ENCODE results near the gene KDM6A. TPM values are rescaled to one million over a fixed set of nuclear protein-coding genes. Genes with fewer than 3 reads are reported as not detected.

KDM6A gene
- total RNA-seq, 1 experiment from 2014 or later, result 42.8 TPM

DNA sequence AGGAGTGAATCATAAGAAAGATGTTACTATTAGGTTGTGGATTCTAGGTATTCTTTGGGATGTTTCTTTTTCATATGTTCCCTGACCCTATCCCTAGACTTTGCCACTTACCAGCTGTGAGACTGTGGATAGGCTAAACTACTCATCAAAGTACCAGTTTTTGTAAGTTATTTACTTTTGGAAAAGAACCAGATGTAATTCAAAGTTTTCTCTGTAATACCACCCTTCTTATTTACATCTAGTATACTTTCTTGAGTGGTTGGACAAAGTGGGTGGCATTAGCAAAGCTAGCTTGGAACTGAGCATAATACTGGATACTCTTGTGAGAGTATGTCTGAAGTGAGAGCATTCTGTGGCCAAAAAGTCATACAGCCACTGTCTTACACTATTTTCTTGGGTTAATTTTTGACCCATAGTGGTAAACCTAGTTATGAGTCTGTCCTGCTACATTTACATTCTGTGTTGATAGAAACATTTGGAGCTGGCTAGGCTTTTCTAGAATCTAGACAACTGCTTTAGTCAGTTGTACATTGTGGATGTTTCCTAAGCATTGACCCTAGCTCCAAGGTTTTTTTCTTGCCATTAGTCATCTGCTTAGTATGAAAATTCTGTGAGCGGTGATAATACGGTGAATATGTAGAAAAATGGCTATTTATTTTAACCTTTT, 41.7 kb downstream of the KDM6A start:
- Histone ChIP-seq H3K9ac (ENCODE audit: extremely low read depth, insufficient read length, low read length) (no peak overlapping the region), H3K27ac (ENCODE audit: insufficient read length, low read depth, low read length) (no peak overlapping the region), H3K79me1 (ENCODE audit: insufficient read depth, low read depth, low read length, poor library complexity, severe bottlenecking) (no peaks in the 10 kb centered on the region), H3K23me2 (ENCODE audit: insufficient read length, low read depth, low read length, poor library complexity, severe bottlenecking) (no peaks in the 10 kb centered on the region), H2BK120ac (ENCODE audit: low read depth, low read length, poor library complexity, severe bottlenecking) (no peak overlapping the region), H2BK20ac (ENCODE audit: low read depth, low read length, poor library complexity, severe bottlenecking) (no peak overlapping the region), H4K91ac (ENCODE audit: insufficient read length, low read depth, low read length) (no peak overlapping the region), H3K4me2 (ENCODE audit: insufficient read depth, insufficient read length, low read length) (no peak overlapping the region), H3K14ac (ENCODE audit: insufficient read depth, low read length) (no peak overlapping the region), H3T11ph (ENCODE audit: low read length) (no peak overlapping the region), H2AFZ (ENCODE audit: low read length) (no peak overlapping the region), H3K56ac (ENCODE audit: insufficient read length, low read depth, low read length) (no peak overlapping the region), H3K4ac (ENCODE audit: low read depth, low read length) (no peak overlapping the region), H3K4me1 (ENCODE audit: insufficient read depth, low read length) (no peaks in the 10 kb centered on the region), H2BK15ac (ENCODE audit: low read depth, low read length) (no peak overlapping the region), H4K5ac (ENCODE audit: insufficient read length, low read depth, low read length) (no peak overlapping the region), H4K20me1 (ENCODE audit: control insufficient read depth, insufficient read depth, insufficient read length) (no peaks in the 10 kb centered on the region), H2BK5ac (ENCODE audit: insufficient read length, low read length) (no peak overlapping the region), H3K79me2 (ENCODE audit: insufficient read depth, low read length) (peaks cover 2% of the 10 kb centered on the region; the same call in 1 of the 2 replicates), H2AK5ac (ENCODE audit: insufficient read length, low read length) (no peak overlapping the region), H3K18ac (ENCODE audit: insufficient read length, low read depth, low read length) (no peak overlapping the region), H3K27me3 (ENCODE audit: insufficient read depth, low read length) (no peaks in the 10 kb centered on the region), H3K9me3 (ENCODE audit: control insufficient read depth, low read depth, low read length) (peaks cover 18% of the 10 kb centered on the region), H4K8ac (replicated peaks; ENCODE audit: insufficient read length, low read depth, low read length) (no peak overlapping the region), H2BK12ac (ENCODE audit: insufficient read length, low read depth, low read length) (no peak overlapping the region), H3K23ac (ENCODE audit: insufficient read length, low read depth, low read length) (no peak overlapping the region)
- H3K4me3 Mint-ChIP-seq, result no peak overlapping the region
- no peak for TF ChIP-seq CTCF (conservative IDR thresholded peaks at IDR 0.05)
- no peaks in the 10 kb centered on the region for H3K27me3 Mint-ChIP-seq (ENCODE audit: low read depth)
- WGBS (ENCODE audit: extremely low coverage, insufficient read length, low lambda C conversion rate), result no CpG with 5 or more reads among the region's 2 CpGs
- no peak overlapping the region for H3K27ac Mint-ChIP-seq
- H3K36me3 Mint-ChIP-seq (ENCODE audit: insufficient read depth in 1 of 3, low read depth in 3 of 3), result peaks cover 7 to 24% (median 11%) of the 10 kb centered on the region in 3 experiments
- peaks cover 53 to 56% of the 10 kb centered on the region in 2 experiments for H3K9me3 Mint-ChIP-seq
- DNase-seq, result no peak
- peaks cover 0 to 5% of the 10 kb centered on the region in 2 experiments; a peak in 1 of 4 replicates for H3K4me1 Mint-ChIP-seq
